ENCODE results near the gene ECI1. TPM values are rescaled to one million over a fixed set of nuclear protein-coding genes. Genes with fewer than 3 reads are reported as not detected.
A peak's percentile ranks its signal among the peaks of the same experiment; 100 is the strongest.
"Not testable (repeated sequence)": the region's sequence is repeated elsewhere in the genome, so short reads cannot be mapped to it uniquely, and the experiment has no call there.

Gene ECI1
- total and polyA plus RNA-seq, 2 of the 4 experiments (the other 2 are of a cell fraction), result 20.3 to 30.1 TPM

GRCh38 chr16:2266887-2267286 lies 15.5 kb upstream of the ECI1 start:
- peak; percentile 67; the same call in 1 of the 2 replicates for TF ChIP-seq MXI1 (IDR thresholded peaks at IDR 0.05; ENCODE audit: borderline replicate concordance, low read depth, low read length)
- POLR2A ChIA-PET (ENCODE audit: unreplicated experiment), result not testable (repeated sequence)

DNA sequence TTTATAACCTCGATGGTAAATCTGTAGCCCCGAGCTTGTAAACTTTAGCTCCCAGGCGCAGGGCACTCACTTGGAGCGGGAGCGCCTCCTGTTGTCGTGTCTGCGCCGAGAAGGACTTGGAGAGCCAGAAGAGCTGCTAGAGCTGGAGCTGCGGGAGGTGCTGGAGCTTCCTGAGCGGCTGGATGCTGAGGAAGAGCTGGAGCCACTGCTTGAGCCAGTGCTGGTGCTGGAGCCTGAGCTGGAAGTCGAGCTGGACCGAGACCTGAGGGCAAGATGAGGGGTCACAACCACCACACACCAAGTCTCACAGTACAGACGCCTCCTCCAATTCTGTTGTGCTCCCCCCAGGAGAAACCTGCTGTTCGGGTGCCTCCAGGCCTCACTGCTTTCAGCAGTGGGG lies 11.6 kb upstream of the ECI1 start:
- H3K56ac ChIP-seq (ENCODE audit: extremely low read depth, insufficient read depth, low read length); H3K4ac ChIP-seq (ENCODE audit: low read depth, low read length); ATAC-seq (ENCODE audit: low read depth); DNase-seq; H2AK9ac ChIP-seq (replicated peaks; ENCODE audit: low read depth, low read length, poor library complexity); H3K27me3 ChIP-seq (ENCODE audit: control insufficient read depth, insufficient read depth, low read length); H3K4me3 ChIP-seq (ENCODE audit: insufficient read depth, low read depth, low read length); H3K9me1 ChIP-seq (ENCODE audit: insufficient read depth, low read length); dilution Hi-C loops (cut with HindIII; ENCODE audit: low sequenced_read_pairs, unreplicated experiment); H3K4me2 ChIP-seq (ENCODE audit: low read depth, low read length); H4K91ac ChIP-seq (ENCODE audit: insufficient read depth, low read depth, low read length); POLR2A ChIA-PET (ENCODE audit: unreplicated experiment); H3K23ac ChIP-seq (ENCODE audit: low read depth, low read length); BruUV-seq (replicated peaks); H4K8ac ChIP-seq (ENCODE audit: low read depth in 2 of 2, low read length in 2 of 2); H3K9ac ChIP-seq (ENCODE audit: low read depth, low read length); H3K9me3 ChIP-seq (ENCODE audit: control insufficient read depth, insufficient read depth, low read length); intact Hi-C loops (cut with micrococcal nuclease); H3K27ac ChIP-seq (ENCODE audit: insufficient read depth, low read length); H2BK15ac ChIP-seq (ENCODE audit: low read depth, low read length); in situ Hi-C loops (cut with MboI; ENCODE audit: low sequenced_read_pairs); H2BK5ac ChIP-seq (ENCODE audit: low read depth, low read length, poor library complexity, severe bottlenecking); H2BK20ac ChIP-seq (ENCODE audit: low read depth, low read length); H2BK120ac ChIP-seq (ENCODE audit: low read depth, low read length); H4K5ac ChIP-seq (ENCODE audit: low read depth, low read length); H3K18ac ChIP-seq (ENCODE audit: low read depth, low read length); CTCF ChIA-PET; H2AFZ ChIP-seq (replicated peaks; ENCODE audit: low read length, poor library complexity); H3K4me1 ChIP-seq (ENCODE audit: control insufficient read depth, insufficient read depth, low read length); H3K14ac ChIP-seq (replicated peaks; ENCODE audit: low read depth, low read length); H2AK5ac ChIP-seq (ENCODE audit: low read depth, low read length): not testable (repeated sequence)
- peaks cover 58% of the 10 kb centered on the region for H4K20me1 ChIP-seq (ENCODE audit: insufficient read depth, low read length)
- H3K36me3 ChIP-seq (ENCODE audit: control insufficient read depth, insufficient read depth, low read length), result peaks cover 39% of the 10 kb centered on the region
- WGBS, 2 experiments (ENCODE audit: extremely low coverage in 2 of 2, insufficient read length in 1 of 2), result 98% methylated on average over 8 of the region's 14 CpGs; no CpG with 5 or more reads in 1 of the 2 experiments
- H3K79me1 ChIP-seq (ENCODE audit: low read depth in 1 of 2, low read length in 2 of 2), result peaks cover 15 to 38% of the 10 kb centered on the region in 2 experiments

More at GRCh38 chr16:2266887-2267286, 15.5 kb upstream of the ECI1 start:
- H2BK20ac ChIP-seq (ENCODE audit: low read depth, low read length); H2AK5ac ChIP-seq (ENCODE audit: low read depth, low read length); H3K23ac ChIP-seq (ENCODE audit: low read depth, low read length); CTCF ChIA-PET; H3K9me3 ChIP-seq (ENCODE audit: control insufficient read depth, insufficient read depth, low read length); H2BK5ac ChIP-seq (ENCODE audit: low read depth, low read length, poor library complexity, severe bottlenecking); dilution Hi-C loops (cut with HindIII; ENCODE audit: low sequenced_read_pairs, unreplicated experiment); in situ Hi-C loops (cut with MboI; ENCODE audit: low sequenced_read_pairs); H2AK9ac ChIP-seq (replicated peaks; ENCODE audit: low read depth, low read length, poor library complexity); H2BK120ac ChIP-seq (ENCODE audit: low read depth, low read length); H2AFZ ChIP-seq (replicated peaks; ENCODE audit: low read length, poor library complexity); H4K5ac ChIP-seq (ENCODE audit: low read depth, low read length); intact Hi-C loops (cut with micrococcal nuclease); H2BK15ac ChIP-seq (ENCODE audit: low read depth, low read length); H3K4me1 ChIP-seq (ENCODE audit: control insufficient read depth, insufficient read depth, low read length); H3K14ac ChIP-seq (replicated peaks; ENCODE audit: low read depth, low read length); H3K18ac ChIP-seq (ENCODE audit: low read depth, low read length); H4K91ac ChIP-seq (ENCODE audit: insufficient read depth, low read depth, low read length); H3K27ac ChIP-seq (ENCODE audit: insufficient read depth, low read length); H3K4ac ChIP-seq (ENCODE audit: low read depth, low read length); H3K27me3 ChIP-seq (ENCODE audit: control insufficient read depth, insufficient read depth, low read length); H3K56ac ChIP-seq (ENCODE audit: extremely low read depth, insufficient read depth, low read length); BruUV-seq (replicated peaks); ATAC-seq (ENCODE audit: low read depth): not testable (repeated sequence)
- Histone ChIP-seq H3K4me3 (ENCODE audit: insufficient read depth, low read depth, low read length) (peak overlapping the region; percentile 60), H3K9me1 (ENCODE audit: insufficient read depth, low read length) (peaks cover 13% of the 10 kb centered on the region), H3K4me2 (ENCODE audit: low read depth, low read length) (peak overlapping the region; percentile 38), H3K79me1 (ENCODE audit: low read depth in 1 of 2, low read length in 2 of 2) (peaks cover 14 to 62% of the 10 kb centered on the region in 2 experiments; a peak in 3 of 4 replicates), H3K9ac (ENCODE audit: low read depth, low read length) (peak overlapping the region; percentile 92), H4K8ac (ENCODE audit: low read depth in 2 of 2, low read length in 2 of 2) (peak overlapping the region in 1 of 2 experiments; percentile 87; a peak in 1 of 4 replicates), H4K20me1 (ENCODE audit: insufficient read depth, low read length) (peaks cover 72% of the 10 kb centered on the region), H3K36me3 (ENCODE audit: control insufficient read depth, insufficient read depth, low read length) (peaks cover 25% of the 10 kb centered on the region)
- peak; percentile 31 for DNase-seq
- no CpG with 5 or more reads among the region's 12 CpGs for WGBS, 2 experiments (ENCODE audit: extremely low coverage in 2 of 2, insufficient read length in 1 of 2)

Data from IMR-90 (cell line).